HG03159 (cell line): ENCODE measurements around the gene CHRNA4.

Experiments
- ATAC-seq: cut with Tn5 transposase; IDR thresholded peaks from one replicate; pipeline ENCODE4 v1.9.1; 2021; ENCODE audit warnings: mild to moderate bottlenecking, moderate library complexity; ENCODE audit not compliant: unreplicated experiment

The CHRNA4 gene

GRCh38 chr20:63322933-63323273, 38.2 kb downstream of the CHRNA4 start:
- no peak for ATAC-seq

DNA sequence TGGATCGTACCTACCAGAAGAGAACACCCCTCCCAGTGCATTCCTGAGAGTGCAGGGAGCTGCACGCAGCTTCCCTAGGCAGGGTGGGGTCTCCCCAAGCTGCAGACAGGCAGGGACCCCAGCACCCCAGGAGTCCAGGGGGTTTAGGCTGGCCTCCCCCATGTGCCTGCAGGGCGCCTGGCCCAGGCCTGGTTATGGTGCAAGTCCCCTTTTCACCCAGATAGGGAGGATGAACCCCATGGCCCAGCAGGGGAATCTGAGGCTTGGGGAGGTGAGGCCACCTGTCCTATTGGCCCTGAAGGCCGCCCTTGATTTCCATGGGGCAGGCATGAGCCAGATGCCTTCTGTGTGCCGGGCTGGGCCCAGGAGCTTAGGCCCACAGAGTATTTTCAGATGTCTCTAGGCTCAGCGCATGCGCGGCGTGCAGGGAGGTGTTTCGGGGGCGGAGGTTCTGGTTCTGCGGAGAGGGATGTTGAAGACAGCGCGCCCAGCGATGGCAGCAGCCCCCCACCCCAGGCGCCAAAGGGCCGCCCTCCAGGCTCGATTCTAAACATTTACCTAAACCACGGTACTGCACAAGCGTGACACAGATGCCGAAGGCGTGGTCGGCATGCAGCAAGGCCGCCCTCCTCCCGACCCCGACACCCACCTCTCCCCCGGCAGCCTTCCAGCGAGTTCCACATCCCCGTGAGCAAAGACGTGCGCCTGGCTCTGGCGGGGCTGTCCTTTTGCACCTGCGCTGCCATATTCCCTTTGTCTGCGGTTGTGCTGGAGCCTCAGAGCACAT, 38.8 kb downstream of the CHRNA4 start:
- ATAC-seq, result no peak

DNA sequence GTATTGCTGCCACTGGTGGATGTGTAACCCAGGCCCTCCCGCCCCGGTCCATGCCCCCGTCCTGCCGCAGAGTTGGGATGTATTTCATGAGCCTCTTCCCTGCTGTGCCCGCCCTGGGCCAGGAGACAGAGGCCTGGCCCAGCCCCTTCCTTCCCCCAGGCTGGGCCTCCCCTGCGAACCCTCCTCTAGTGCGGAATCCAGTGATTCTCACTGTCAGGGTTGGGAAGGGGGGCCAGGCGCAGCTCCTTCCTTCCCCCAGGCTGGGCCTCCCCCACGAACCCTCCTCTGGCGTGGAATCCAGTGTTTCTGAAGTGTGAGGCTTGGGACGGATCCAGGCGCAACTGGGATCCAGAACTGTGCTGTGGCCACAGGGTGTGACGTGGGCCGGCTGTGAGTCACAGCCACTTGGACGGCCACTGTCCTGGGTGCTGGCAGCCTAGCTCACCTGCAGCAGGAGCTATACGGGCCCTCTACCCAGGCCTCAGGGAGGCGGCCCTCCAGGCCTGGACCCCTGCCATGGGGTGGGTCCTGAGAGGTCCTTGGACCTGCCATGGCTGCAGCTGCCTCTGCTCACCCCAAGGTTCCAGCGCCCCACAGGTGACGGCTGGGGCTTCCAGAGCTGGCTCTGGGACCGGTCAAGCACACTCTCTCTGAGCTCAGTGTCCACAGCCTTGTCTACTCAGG, 39.9 kb downstream of the CHRNA4 start:
- ATAC-seq, result no peak

- no peak for ATAC-seq
These were observed 40.5 kb downstream of the CHRNA4 start for GRCh38 chr20:63320616-63321147.

- ATAC-seq, result no peak
These were observed 41.1 kb downstream of the CHRNA4 start for GRCh38 chr20:63320041-63320511.

GRCh38 chr20:63319164-63320040, 41.7 kb downstream of the CHRNA4 start:
- no peak for ATAC-seq

DNA sequence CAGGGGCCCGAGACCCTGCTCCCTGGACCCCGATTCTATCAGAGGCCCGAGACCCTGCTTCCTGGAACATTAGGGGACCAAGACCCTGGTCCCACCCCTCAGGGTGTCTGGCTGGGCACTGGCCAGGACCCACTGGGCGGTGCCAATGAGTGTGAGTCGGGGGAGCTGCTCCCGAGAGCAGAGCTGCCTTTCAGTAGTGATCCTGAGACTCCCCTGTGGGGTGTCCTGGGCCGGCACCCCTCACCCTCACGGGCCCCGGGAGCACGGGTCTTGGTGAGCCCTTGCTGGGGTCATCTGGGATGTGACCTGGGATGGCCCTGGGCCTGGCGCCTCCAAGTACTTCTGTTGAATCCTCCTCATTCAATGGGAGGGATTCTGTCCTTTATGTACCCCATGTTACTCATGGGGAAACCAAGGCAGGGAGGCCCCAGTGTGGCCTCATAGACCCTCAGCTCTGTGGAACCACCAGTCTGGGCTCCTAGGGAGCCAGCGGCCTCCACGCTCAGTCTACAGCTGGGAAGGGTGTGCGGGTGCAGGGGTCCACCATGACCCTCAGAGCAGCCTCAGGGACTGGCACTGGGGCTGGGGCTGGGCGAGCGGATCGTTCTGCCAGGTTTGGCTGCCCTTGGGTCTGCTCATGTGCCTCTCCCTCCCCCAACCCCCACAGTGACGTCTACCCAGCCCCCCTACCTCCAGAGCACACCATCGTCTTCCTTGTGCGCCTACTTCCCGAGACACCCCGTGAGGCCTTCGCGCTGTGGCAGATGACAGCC, 42.6 kb downstream of the CHRNA4 start:
- ATAC-seq, result no peak

GRCh38 chr20:63317601-63318291, 43.4 kb downstream of the CHRNA4 start:
- no peak for ATAC-seq

- ATAC-seq, result no peak
These were observed 44.1 kb downstream of the CHRNA4 start for GRCh38 chr20:63317061-63317460.

- no peak for ATAC-seq
These were observed 44.6 kb downstream of the CHRNA4 start for GRCh38 chr20:63316502-63316921.

DNA sequence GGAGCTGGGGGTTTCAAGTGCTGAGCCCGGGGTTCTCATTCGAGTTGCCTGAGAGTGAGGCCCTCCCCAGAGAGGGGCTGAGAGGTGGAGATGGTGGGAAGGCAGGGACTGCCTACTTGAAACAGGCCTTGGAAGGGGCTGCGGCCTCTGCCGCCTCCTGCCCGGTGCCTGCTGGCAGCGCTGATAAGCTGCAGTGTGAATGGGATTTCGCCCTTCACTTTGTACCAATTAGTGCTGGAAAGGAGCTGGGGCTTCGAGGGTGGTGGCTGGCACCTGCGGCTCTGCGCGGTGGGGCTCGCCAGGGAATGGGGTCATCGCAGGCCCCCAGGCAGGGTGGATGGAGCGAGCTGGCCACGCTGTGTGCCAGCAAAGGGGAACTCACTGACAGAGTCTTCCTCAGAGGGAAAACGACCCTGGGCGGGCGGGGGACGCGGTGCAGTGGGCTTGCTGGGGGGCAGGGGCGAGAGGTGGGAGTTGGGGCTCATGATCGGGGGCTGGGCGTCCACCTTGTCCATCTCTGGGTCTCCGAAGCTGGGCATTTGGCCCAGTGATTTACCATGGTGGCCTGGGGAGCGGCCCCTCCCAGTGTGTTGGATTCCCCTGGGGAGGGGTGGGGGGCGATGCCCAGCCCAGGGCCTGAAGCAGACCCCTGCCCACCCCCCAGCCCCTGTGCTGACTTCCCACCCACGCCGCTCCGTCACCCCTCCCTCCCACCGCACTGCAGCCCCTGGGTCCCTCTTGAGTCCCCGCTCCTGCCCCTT, 45.2 kb downstream of the CHRNA4 start:
- no peak for ATAC-seq

- no peak for ATAC-seq
These were observed 45.9 kb downstream of the CHRNA4 start for GRCh38 chr20:63315240-63315689.

DNA sequence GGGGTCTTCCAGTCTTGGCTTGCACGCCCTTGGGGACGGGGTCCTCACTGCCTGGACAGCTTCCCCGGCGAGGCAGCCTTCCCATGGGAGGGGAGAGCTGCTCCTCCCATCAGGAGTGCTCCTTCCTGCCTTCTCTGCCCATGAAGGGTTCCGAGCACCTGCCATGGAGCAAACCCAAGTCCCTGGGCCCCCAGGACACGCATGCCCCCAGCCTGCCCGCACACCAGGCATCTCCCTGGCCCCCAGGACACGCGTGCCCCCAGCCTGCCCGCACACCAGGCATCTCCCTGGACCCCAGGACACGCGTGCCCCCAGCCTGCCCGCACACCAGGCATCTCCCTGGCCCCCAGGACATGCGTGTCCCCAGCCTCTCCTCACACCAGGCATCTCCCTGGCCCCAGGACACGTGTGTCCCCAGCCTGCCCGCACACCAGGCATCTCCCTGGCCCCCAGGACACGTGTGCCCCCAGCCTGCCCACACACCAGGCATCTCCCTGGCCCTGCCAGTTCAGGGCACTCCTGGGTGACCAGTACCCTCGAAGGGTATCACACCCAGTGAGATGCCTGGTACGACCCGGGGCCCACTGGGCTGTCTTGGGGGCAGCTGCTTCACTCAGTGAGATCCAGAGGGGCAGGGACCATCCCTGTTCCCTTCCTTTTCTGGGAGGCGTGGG, 46.4 kb downstream of the CHRNA4 start:
- no peak for ATAC-seq

GRCh38 chr20:63314015-63314471, 47.1 kb downstream of the CHRNA4 start:
- ATAC-seq, result no peak

- ATAC-seq, result no peak
These were observed 47.7 kb downstream of the CHRNA4 start for GRCh38 chr20:63313349-63314014.

DNA sequence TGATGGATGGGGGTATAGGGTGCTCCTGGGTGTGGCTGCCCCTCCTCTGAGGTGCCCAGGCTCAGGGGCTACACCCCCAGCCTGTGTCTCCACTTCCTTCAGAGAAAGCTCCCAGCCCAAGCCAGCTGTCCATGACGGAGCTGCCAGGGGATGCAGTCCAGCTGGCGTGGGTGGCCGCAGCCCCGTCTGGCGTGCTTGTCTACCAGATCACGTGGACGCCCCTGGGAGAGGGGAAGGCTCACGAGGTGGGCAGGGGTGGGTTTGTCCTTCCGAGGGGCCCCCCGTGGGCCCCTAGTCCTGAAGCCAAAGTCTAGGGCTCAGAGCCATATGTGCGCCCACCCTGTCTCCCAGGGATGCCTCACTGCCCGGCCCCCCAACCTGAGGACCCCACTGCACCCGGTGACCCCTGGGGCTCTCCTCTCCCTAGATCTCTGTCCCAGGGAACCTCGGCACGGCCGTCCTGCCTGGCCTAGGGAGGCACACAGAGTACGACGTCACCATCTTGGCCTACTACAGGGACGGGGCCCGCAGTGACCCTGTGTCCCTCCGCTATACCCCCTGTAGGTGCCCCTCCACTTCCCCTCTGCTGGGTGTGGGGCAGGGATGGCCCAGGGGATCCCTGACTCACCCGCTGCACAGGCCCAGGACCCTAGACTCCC, 48.3 kb downstream of the CHRNA4 start:
- no peak for ATAC-seq

DNA sequence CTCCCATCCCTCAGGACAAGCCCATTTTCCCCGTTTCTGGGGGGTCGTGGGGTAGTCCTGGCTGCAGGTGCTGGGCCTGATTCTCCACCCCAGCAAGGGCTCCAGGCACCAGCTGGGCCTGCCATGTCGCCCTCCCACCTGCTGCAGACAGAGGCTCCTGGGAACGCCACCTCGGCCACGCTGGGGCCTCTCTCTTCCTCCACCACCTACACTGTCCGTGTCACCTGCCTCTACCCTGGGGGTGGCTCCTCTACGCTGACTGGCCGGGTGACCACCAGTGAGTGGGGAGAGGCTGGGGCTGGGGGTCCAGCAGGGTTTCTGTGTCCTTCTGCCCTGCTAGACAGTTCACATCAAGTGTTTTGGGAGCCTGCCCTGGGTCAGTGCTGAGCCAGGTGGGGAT, 48.9 kb downstream of the CHRNA4 start:
- no peak for ATAC-seq
